Activated CD4-positive, alpha-beta memory T cell treated with anti-CD3 and anti-CD28 coated beads, Interleukin-2, amount 10 ng/mL, durations not matched to agents 7 days and 5 days (primary cell): ENCODE results near the gene TIAM2. TPM values are rescaled to one million over a fixed set of nuclear protein-coding genes. Genes with fewer than 3 reads are reported as not detected.
"Not testable (repeated sequence)": the region's sequence is repeated elsewhere in the genome, so short reads cannot be mapped to it uniquely, and the experiment has no call there.

Source experiments
- CTCF ChIA-PET: fragments of 350-600 bp; sonication (Branson Sonifier 250); formaldehyde crosslinking; loops from one replicate; lab custom pipeline; 2021; ENCODE audit warnings: antibody characterized with exemption, inconsistent platforms; lab: Charles Lee
- POLR2A ChIA-PET: fragments of 350-600 bp; sonication (Branson Sonifier 250); formaldehyde crosslinking; loops from one replicate; lab custom pipeline; 2021; ENCODE audit warnings: antibody characterized with exemption; lab: Charles Lee
- DNase-seq: peaks from one replicate; pipeline ENCODE4 v3.0.0-alpha.2; 2020
- H3K27ac Mint-ChIP-seq: one replicate; pipeline ENCODE4 v1.8.0; 2021; ENCODE audit warnings: mild to moderate bottlenecking, mixed read lengths
- H3K27me3 Mint-ChIP-seq: one replicate; pipeline ENCODE4 v1.8.0; 2021; ENCODE audit warnings: mixed read lengths
- H3K36me3 Mint-ChIP-seq: one replicate; pipeline ENCODE4 v1.8.0; 2021; ENCODE audit warnings: low read depth, mixed read lengths
- H3K4me1 Mint-ChIP-seq: one replicate; pipeline ENCODE4 v1.8.0; 2021; ENCODE audit warnings: mixed read lengths
- H3K4me3 Mint-ChIP-seq: one replicate; pipeline ENCODE4 v1.8.0; 2021; ENCODE audit warnings: mild to moderate bottlenecking, mixed read lengths
- H3K9me3 Mint-ChIP-seq: one replicate; pipeline ENCODE4 v1.8.0; 2021; ENCODE audit warnings: mixed read lengths
- total RNA-seq, 2 experiments: library from RNA; stranded (reverse); gene quantifications; one replicate each; pipeline ENCODE4 v1.2.3, GENCODE V29; 2021

Gene TIAM2
- total RNA-seq, 2 experiments from 2014 or later: 6.1 to 8.3 TPM

DNA sequence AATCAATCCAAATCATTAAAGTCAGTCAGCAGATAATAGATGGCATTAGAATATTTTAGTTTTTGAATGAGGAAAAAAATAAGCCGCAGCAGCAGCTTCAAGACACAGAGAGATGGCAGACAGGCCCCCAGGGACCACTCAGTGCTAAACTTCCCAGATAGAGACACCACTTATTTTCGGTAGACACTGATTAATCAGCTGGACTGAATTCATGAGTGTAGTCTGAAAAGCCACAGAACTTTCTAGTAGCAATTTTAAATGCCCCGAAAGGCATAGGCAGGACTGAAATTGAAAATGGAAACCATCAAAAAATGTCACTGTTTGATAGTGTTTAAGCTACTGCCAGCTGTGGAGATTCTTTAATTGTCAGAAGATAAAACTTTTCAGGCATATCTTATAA lies 265.6 kb downstream of the TIAM2 start:
- Mint-ChIP-seq H3K36me3 (peaks cover 40% of the 10 kb centered on the region), H3K4me3 (no peak overlapping the region), H3K27ac (no peak overlapping the region), H3K4me1 (peaks cover 5% of the 10 kb centered on the region), H3K9me3 (no peaks in the 10 kb centered on the region), H3K27me3 (no peaks in the 10 kb centered on the region)
- no peak for DNase-seq
- POLR2A ChIA-PET: no interaction called here
- CTCF ChIA-PET: interaction anchor here (0.9 to 1.0 kb wide), 2 partner anchors 81 to 83 kb away, joined by 3 to 4 read pairs; no protein-coding TSS in a partner anchor

DNA sequence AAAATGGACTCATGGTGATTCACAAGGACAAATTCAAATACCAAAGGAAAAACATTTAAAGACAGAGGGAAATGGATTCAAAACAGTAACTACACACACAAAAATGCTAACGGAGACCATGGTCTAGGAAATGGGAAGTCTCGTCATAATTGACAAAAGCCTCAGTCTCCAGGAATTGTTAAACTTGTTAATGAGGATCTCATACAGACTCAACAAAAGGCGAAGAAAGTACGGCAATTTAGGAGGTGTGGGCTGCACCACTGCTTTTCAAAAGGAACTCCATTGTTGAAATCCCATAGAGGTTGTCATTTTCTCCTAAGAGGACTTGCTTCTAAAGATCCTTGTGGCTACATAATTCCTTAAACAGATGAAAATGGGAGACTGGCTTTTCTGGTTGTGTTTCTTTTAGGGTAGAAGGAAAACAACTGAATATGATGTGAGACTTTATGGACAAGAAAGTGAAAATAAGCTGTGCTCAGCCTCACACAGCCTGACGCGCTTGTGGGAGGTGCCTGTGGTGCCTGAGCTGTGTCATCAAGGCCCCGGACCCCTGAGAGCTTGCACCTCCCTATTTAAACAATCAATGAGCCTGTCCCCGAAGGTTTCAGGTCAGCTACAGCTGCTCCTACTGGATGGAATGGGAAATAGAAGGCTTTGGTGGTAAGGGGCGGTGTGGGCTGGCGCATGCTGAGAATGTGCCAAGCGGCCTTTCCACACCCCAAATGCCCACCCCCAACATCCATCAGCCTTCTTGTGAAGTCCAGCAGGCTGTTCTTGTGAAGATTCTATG lies 266.2 kb downstream of the TIAM2 start:
- CTCF ChIA-PET: interaction anchor here (0.9 to 1.0 kb wide), 2 partner anchors 82 to 84 kb away, joined by 3 to 4 read pairs; no protein-coding TSS in a partner anchor
- Mint-ChIP-seq H3K27ac (no peak overlapping the region), H3K27me3 (no peaks in the 10 kb centered on the region), H3K36me3 (peaks cover 38% of the 10 kb centered on the region), H3K4me1 (peaks cover 5% of the 10 kb centered on the region), H3K9me3 (no peaks in the 10 kb centered on the region), H3K4me3 (no peak overlapping the region)
- POLR2A ChIA-PET: no interaction called here
- DNase-seq: no peak

DNA sequence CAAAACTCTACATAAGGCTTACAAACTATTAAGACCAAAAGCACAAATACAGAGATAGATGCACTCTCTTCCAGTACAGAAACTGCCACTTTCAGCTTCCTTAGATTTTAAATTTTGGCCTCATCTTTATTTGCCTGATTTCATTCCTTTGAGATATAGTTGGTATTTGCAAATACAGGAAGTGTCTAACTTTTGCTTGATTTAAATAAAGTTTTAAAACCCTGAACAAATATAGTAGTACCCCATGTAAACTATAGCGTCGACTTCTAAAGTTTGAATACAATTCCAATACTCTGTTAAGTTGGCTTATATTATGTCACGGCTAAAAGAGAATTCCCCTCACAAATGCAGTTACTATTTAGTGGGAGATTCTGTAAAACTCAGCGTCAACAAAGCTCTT lies 267.5 kb downstream of the TIAM2 start:
- no peak for DNase-seq
- Mint-ChIP-seq H3K27ac (no peak overlapping the region), H3K27me3 (no peaks in the 10 kb centered on the region), H3K4me3 (no peak overlapping the region), H3K4me1 (peaks cover 5% of the 10 kb centered on the region), H3K9me3 (no peaks in the 10 kb centered on the region), H3K36me3 (peaks cover 30% of the 10 kb centered on the region)
- POLR2A ChIA-PET: no interaction called here
- CTCF ChIA-PET: interaction anchor here (1.0 kb wide), 1 partner anchor 84 kb away, joined by 3 read pairs; no protein-coding TSS in a partner anchor

DNA sequence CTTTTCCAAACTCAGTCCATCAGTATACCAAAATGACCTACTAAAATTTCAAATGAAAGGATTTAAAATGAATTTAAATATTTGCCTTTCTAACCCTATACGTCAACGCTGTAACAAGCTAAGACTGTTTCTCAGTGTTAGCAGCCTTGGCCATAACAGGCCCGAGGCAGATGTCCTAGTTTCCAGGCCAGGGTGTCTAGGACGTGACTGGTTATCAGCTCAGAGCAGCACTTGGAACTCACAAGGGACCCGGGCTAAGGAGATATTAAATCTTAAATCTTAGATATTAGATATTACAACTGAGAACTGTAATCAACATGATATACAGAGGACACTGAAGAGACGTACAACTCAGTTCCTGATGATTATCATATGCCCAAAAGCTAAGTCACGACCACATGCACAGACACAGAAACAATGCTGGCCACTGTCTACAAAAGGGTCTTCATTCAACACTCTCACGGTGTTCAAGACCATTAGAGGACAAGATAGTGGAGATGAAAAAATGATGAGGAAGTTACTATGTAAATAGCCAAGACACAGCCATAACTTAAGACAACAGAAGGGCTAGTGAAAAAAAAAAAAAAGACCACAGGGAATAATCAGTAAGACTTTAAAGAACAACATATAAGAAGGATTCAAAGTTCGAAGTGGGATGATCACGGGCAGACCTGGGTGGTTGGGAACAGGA lies 268.4 kb downstream of the TIAM2 start, which contains the start of gene CLDN20:
Gene CLDN20, plus strand, starts transcription at position 641 of the 691 bp plus-strand sequence. CDS start 11,707 bp downstream, outside the sequence.
- no peaks in the 10 kb centered on the region for H3K9me3 Mint-ChIP-seq
- no peak within 1 kb of the TSS for H3K4me3 Mint-ChIP-seq
- peaks cover 30% of the 10 kb centered on the region for H3K36me3 Mint-ChIP-seq
- no peaks in the 10 kb centered on the region for H3K27me3 Mint-ChIP-seq
- H3K27ac Mint-ChIP-seq: no peak within 1 kb of the TSS
- ChIA-PET POLR2A (no interaction called here), CTCF (interaction anchor here (1.0 kb wide), 1 partner anchor 85 kb away, joined by 3 read pairs; no protein-coding TSS in a partner anchor)
- peaks cover 10% of the 10 kb centered on the region for H3K4me1 Mint-ChIP-seq
- DNase-seq: no peak

DNA sequence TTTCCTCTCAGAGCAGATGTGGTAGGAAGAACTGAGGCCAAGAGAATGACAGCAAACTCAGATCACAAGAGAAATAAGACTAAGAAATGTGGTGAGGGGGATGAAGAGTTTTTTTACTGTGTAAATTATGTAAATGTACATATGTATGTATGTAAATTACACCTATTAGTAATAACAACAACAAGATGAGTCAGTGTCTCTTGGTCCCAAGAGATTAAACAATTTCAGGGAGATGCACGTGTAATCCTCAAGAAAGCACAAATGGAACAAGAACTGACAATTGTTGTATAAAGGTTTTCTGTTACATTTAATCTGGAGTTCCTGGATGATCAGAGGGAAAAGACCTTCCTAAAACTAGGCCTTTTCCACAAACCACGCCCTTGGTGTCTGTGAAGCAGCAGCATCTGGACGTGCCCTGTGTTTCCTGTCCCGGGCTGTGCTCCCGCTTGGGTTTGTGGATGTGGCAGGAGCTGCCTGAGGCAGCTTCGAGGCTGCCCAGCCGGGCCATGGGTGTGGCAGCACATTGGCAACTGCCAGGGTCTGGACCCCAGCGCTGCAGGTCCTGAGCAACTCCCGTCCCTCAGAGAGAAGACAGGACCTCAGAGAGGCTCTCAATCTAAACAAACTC lies 269.7 kb downstream of the TIAM2 start:
- no peak overlapping the region for H3K4me3 Mint-ChIP-seq
- H3K27ac Mint-ChIP-seq: no peak overlapping the region
- POLR2A ChIA-PET: no interaction called here
- CTCF ChIA-PET: no interaction called here
- no peak for DNase-seq
- no peaks in the 10 kb centered on the region for H3K27me3 Mint-ChIP-seq
- H3K9me3 Mint-ChIP-seq: no peaks in the 10 kb centered on the region
- H3K4me1 Mint-ChIP-seq: peaks cover 10% of the 10 kb centered on the region
- peaks cover 26% of the 10 kb centered on the region for H3K36me3 Mint-ChIP-seq

DNA sequence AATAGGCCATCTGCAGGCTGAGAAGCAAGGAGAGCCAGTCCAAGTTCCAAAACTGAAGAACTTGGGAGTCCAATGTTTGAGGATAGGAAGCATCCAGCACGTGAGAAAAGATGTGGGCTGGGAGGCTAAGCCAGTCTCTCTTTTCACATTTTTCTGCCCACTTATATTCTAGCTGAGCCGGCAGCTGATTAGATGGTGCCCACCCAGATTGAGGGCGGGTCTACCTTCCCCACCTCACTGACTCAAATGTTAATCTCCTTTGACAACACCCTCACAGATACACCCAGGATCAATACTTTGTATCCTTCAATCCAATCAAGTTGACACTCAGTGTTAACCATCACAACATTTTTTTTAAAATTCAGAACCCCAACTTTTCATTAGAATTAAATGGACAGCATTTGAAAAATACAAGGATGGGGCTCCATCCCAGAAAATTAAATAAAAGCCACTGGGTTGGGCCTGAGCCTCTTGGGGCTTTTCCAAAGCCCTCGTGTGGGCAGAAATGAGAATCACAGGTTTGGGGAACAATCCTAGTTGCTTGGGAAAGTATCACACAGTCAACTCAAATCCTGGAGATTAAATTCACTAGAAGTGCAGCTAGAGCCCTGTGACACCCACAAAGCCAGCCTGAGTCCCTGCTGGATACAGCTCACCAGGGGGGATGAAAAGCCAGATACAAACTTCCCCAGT lies 270.9 kb downstream of the TIAM2 start:
- Mint-ChIP-seq H3K27ac (no peak overlapping the region), H3K4me3 (no peak overlapping the region), H3K36me3 (peaks cover 23% of the 10 kb centered on the region), H3K27me3 (no peaks in the 10 kb centered on the region), H3K9me3 (no peaks in the 10 kb centered on the region), H3K4me1 (peaks cover 8% of the 10 kb centered on the region)
- DNase-seq: no peak
- ChIA-PET POLR2A (no interaction called here), CTCF (no interaction called here)

DNA sequence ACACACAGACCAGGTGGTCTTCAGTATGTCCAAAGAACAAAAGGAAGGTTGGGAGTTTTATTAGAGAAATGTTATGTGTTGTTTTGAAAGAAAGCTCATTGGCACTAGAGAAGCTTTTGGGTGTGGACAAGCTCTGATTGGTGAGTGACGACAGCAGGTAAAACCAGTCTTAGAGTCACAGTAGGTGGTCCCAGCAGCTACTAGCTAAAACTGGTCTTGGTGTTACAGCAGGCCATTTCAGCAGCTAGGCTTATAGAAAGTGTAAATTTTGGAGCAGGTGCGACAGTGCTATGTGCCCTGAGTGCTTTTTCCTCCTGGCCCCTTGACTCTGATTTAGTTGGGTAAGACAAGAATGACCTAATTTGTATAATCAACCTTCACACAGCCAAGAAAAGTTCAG lies 272.3 kb downstream of the TIAM2 start:
- H3K4me3 Mint-ChIP-seq: no peak overlapping the region
- ChIA-PET POLR2A (no interaction called here), CTCF (interaction anchor here (0.7 to 1.5 kb wide), 4 partner anchors 10 to 616 kb away, joined by 3 to 5 read pairs (median 4); no protein-coding TSS in a partner anchor)
- no peak for DNase-seq
- no peak overlapping the region for H3K27ac Mint-ChIP-seq
- no peaks in the 10 kb centered on the region for H3K9me3 Mint-ChIP-seq
- H3K36me3 Mint-ChIP-seq: peaks cover 19% of the 10 kb centered on the region
- H3K4me1 Mint-ChIP-seq: peaks cover 5% of the 10 kb centered on the region
- H3K27me3 Mint-ChIP-seq: no peaks in the 10 kb centered on the region

DNA sequence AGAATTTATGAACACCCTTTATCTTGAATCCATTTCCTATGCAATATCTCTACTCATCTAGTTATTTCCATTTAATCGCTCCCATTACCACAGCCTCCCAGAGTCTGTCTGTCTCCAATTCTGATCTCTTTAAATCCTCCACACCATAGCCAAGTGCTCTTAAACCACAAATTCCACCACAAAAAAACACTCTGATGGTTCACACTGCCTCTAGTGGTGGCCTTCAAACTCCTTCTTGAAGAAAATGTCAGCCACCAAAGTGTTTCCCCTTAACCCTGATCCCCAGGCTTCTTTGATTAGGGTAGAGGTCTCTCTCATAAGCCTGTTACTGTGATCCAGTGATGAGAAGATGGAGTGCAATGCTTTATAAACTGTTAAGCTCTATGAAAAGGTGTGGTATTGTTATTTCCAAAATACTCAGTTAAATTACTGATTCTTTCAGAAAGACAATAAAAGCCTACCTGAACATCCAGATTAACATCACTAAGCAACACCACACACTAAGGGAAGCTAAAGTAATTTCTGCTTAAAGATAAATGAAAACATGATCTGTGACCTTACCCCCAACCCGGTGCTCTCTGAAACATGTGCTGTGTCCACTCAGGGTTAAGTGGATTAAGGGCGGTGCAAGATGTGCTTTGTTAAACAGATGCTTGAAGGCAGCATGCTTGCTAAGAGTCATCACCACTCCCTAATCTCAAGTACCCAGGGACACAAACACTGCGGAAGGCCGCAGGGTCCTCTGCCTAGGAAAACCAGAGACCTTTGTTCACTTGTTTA lies 273.2 kb downstream of the TIAM2 start:
- POLR2A ChIA-PET, H3K27me3 Mint-ChIP-seq, H3K27ac Mint-ChIP-seq, H3K9me3 Mint-ChIP-seq, H3K4me3 Mint-ChIP-seq, H3K4me1 Mint-ChIP-seq, DNase-seq: not testable (repeated sequence)
- peaks cover 15% of the 10 kb centered on the region for H3K36me3 Mint-ChIP-seq
- CTCF ChIA-PET: interaction anchor here (0.6 to 1.5 kb wide), 4 partner anchors 14 to 91 kb away, joined by 3 to 5 read pairs (median 4); no protein-coding TSS in a partner anchor

DNA sequence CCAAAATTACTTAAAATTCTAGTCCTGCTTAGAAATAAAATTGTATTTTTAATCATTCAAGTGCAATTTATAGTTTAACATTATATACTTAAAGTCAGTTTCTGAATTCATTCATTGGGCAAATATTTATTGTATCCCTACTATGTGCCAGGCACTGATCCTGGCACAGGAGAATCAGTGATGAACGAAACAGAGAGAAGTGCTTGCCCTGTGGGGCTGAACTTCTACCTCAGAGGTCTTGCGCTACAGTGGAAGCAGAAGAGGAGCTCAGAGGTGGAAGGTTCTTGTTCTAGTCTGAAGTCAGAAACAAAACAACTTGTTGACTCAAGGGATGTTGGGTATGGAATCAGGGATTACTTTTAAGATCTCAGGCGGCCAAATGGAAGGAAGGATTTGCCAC lies 274.6 kb downstream of the TIAM2 start:
- peaks cover 12% of the 10 kb centered on the region for H3K36me3 Mint-ChIP-seq
- no peak overlapping the region for H3K4me3 Mint-ChIP-seq
- no peak overlapping the region for H3K27ac Mint-ChIP-seq
- peaks cover 8% of the 10 kb centered on the region for H3K4me1 Mint-ChIP-seq
- ChIA-PET CTCF (interaction anchor here (0.6 to 1.6 kb wide), 4 partner anchors 11 to 1812 kb away, joined by 3 to 5 read pairs (median 4); no protein-coding TSS in a partner anchor), POLR2A (no interaction called here)
- H3K27me3 Mint-ChIP-seq: no peaks in the 10 kb centered on the region
- DNase-seq: no peak
- no peaks in the 10 kb centered on the region for H3K9me3 Mint-ChIP-seq

DNA sequence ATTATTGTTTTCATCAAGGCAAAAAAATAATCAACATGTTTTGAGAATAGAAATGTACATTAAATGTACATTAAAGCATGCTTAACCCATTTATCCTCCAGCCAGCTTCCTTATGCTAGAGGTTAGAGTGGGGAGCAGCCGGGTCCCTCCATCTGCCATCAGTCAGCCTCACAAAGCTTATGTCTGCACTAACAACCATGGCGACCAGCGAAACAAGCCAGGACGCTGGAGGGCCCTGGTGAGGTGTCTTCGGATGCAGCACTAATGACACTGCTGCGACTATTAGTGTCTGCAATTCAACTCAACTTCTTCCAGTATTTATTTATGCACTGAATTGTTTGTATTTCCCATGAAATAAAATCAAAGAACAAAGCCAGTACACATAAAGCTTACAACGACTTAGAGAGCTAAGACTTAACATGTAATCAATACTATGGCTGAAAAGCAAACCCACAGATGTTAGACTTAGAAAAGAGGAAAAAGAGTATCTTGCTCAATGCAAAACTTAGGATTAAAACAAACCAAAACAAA lies 275.5 kb downstream of the TIAM2 start:
- Mint-ChIP-seq H3K27ac (no peak overlapping the region), H3K9me3 (no peaks in the 10 kb centered on the region), H3K27me3 (no peaks in the 10 kb centered on the region), H3K4me3 (no peak overlapping the region), H3K36me3 (peaks cover 17% of the 10 kb centered on the region), H3K4me1 (peaks cover 8% of the 10 kb centered on the region)
- CTCF ChIA-PET: interaction anchor here (1.5 to 1.7 kb wide), 3 partner anchors 12 to 18 kb away, joined by 3 to 5 read pairs (median 3); no protein-coding TSS in a partner anchor
- POLR2A ChIA-PET: no interaction called here
- DNase-seq: no peak

DNA sequence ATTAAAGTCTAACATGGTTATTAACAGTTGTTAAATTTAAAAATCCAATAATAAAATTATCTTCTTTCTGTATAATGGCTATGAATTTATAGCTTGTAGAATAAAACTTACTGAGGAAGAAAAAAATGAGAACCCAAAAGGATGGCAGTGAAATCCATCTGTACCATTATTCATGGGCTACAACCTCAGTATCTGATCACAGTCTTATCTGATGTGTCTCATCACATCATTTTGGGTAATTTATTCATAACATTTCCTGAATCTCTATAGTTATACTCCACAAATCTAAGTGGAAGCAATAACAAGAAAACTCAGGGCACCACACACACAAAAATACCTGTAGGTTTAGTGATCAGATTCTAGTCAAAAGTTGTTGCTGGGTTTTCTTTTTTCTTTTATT lies 276.0 kb downstream of the TIAM2 start:
- ChIA-PET CTCF (interaction anchor here (1.5 to 1.7 kb wide), 2 partner anchors 13 to 17 kb away, joined by 3 to 5 read pairs; no protein-coding TSS in a partner anchor), POLR2A (no interaction called here)
- Mint-ChIP-seq H3K27ac (no peak overlapping the region), H3K27me3 (no peaks in the 10 kb centered on the region), H3K9me3 (no peaks in the 10 kb centered on the region), H3K4me3 (no peak overlapping the region), H3K4me1 (peaks cover 8% of the 10 kb centered on the region), H3K36me3 (peaks cover 21% of the 10 kb centered on the region)
- DNase-seq: no peak
